GM12878 (cell line): Measurements from ENCODE around the gene OLFM1. TPM values are rescaled to one million over a fixed set of nuclear protein-coding genes. Genes with fewer than 3 reads are reported as not detected.

ENCODE experiments used
- ATAC-seq: fragments of 200-7000 bp; cut with Tn5 transposase; 3 replicates; pipeline ENCODE4 v1.9.1; 2020; ENCODE audit warnings: mild to moderate bottlenecking, moderate library complexity
- BruUV-seq: library from RNA; stranded (reverse); fragments of 400-500 nt; replicated peaks from 2 replicates; lab custom pipeline; 2021; lab: Mats Ljungman, UMichigan
- CTCF ChIA-PET: fragments of 300-600 bp; sonication (Branson Sonifier 250); formaldehyde crosslinking; extraction: SDS; loops from one replicate; lab custom pipeline; 2021; ENCODE audit warnings: inconsistent platforms; lab: Yijun Ruan, JAX
- POLR2A ChIA-PET: fragments of 350-600 bp; formaldehyde crosslinking; extraction: SDS; loops from one replicate; lab custom pipeline; 2021; ENCODE audit warnings: inconsistent platforms; lab: Charles Lee
- RAD21 ChIA-PET: fragments of 300-600 bp; sonication (Branson Sonifier 250); formaldehyde crosslinking; loops from one replicate; lab custom pipeline; 2023; ENCODE audit warnings: antibody characterized with exemption; ENCODE audit not compliant: unreplicated experiment; lab: Charles Lee
- SMC1A ChIA-PET: fragments of 300-600 bp; sonication (Branson Sonifier 250); formaldehyde crosslinking; loops from one replicate; lab custom pipeline; 2023; ENCODE audit not compliant: unreplicated experiment, uncharacterized antibody; lab: Charles Lee
- DNase-seq: peaks from one replicate; pipeline ENCODE4 v3.0.0-alpha.2; 2011; ENCODE audit warnings: low read depth, low spot score
- FAIRE-seq: peaks from 3 replicates; lab custom pipeline; 2011; peaks lifted over from hg19 to GRCh38; lab: Jason Lieb, UNC
- H2AFZ ChIP-seq: 2 replicates; pipeline ENCODE4 v1.6.0; 2011; ENCODE audit warnings: low read depth, low read length, control low read depth; ENCODE audit not compliant: control insufficient read depth
- H3K27ac ChIP-seq: 2 replicates; pipeline ENCODE4 v1.5.1; 2011; ENCODE audit warnings: control low read depth; ENCODE audit not compliant: control insufficient read depth, insufficient read depth
- H3K27me3 ChIP-seq, 2 experiments: replicated peaks in 1 of 2; 2 replicates each; pipeline versions ENCODE4 v1.6.0 to v1.6.1; 2011; ENCODE audit warnings: low read length in 1 of 2; ENCODE audit not compliant: control insufficient read depth in 2 of 2, insufficient read depth in 2 of 2
- H3K36me3 ChIP-seq, 2 experiments: 2 replicates each; pipeline ENCODE4 v1.5.1; 2011; ENCODE audit warnings: low read length in 1 of 2; ENCODE audit not compliant: control insufficient read depth in 2 of 2, insufficient read depth in 2 of 2
- H3K4me1 ChIP-seq: 2 replicates; pipeline ENCODE4 v1.6.1; 2011; ENCODE audit warnings: mild to moderate bottlenecking, low read length, moderate library complexity, mixed read lengths; ENCODE audit not compliant: control insufficient read depth, insufficient read depth
- H3K4me2 ChIP-seq: 2 replicates; pipeline ENCODE4 v1.6.0; 2011; ENCODE audit warnings: control low read depth; ENCODE audit not compliant: control insufficient read depth, insufficient read depth
- H3K4me3 ChIP-seq: fragments of 200-600 bp; sonication (generic); 2 replicates; pipeline ENCODE4 v1.5.1; 2016
- H3K79me2 ChIP-seq: 2 replicates; pipeline ENCODE4 v1.6.0; 2011; ENCODE audit warnings: low read length; ENCODE audit not compliant: control insufficient read depth, insufficient read depth
- H3K9ac ChIP-seq: 2 replicates; pipeline ENCODE4 v1.8.0; 2011; ENCODE audit warnings: low read length, control low read depth, mixed read lengths; ENCODE audit not compliant: control insufficient read depth, insufficient read depth
- H3K9me3 ChIP-seq: replicated peaks from 3 replicates; pipeline ENCODE4 v1.5.1; 2011; ENCODE audit warnings: mild to moderate bottlenecking, low read length; ENCODE audit not compliant: control insufficient read depth, insufficient read depth
- H4K20me1 ChIP-seq: 2 replicates; pipeline ENCODE4 v1.6.0; 2011; ENCODE audit not compliant: control insufficient read depth, insufficient read depth
- ASH2L ChIP-seq: fragments of 300-600, 200-600 bp; sonication (generic); IDR thresholded peaks from 2 replicates; pipeline ENCODE4 v1.6.1; 2017; ENCODE audit warnings: low read depth, mild to moderate bottlenecking, borderline replicate concordance
- CEBPZ ChIP-seq: fragments of 150-350 bp; IDR thresholded peaks from 2 replicates; pipeline ENCODE4 v1.6.1; 2016; ENCODE audit warnings: low read depth, low read length
- CHD1 ChIP-seq: IDR thresholded peaks from 2 replicates; pipeline ENCODE4 v1.6.1; 2012; ENCODE audit warnings: low read depth, low read length, improper control_type of control experiment
- CUX1 ChIP-seq: IDR thresholded peaks from 2 replicates; pipeline ENCODE4 v1.6.1; 2012; ENCODE audit warnings: improper control_type of control experiment, low read depth, low read length; ENCODE audit not compliant: insufficient replicate concordance
- MAX ChIP-seq: IDR thresholded peaks from 2 replicates; pipeline ENCODE4 v1.6.1; 2012; ENCODE audit warnings: low read depth, low read length, improper control_type of control experiment
- NR2C1 ChIP-seq: fragments of 450-650 bp; IDR thresholded peaks from 2 replicates; pipeline ENCODE4 v1.6.1; 2017; ENCODE audit warnings: antibody characterized with exemption, mild to moderate bottlenecking, moderate library complexity
- NRF1 ChIP-seq: conservative IDR thresholded peaks from 2 replicates; pipeline ENCODE4 v1.6.1; 2011; ENCODE audit warnings: mild to moderate bottlenecking, low read depth, low read length, improper control_type of control experiment
- POU2F2 ChIP-seq: IDR thresholded peaks from 3 replicates; pipeline ENCODE4 v1.6.1; 2011; ENCODE audit warnings: low read depth, mild to moderate bottlenecking, low read length, borderline replicate concordance
- RUNX3 ChIP-seq: IDR thresholded peaks from 2 replicates; pipeline ENCODE4 v1.6.1; 2012; ENCODE audit warnings: low read length, inconsistent platforms
- STAT3 ChIP-seq: IDR thresholded peaks from 2 replicates; pipeline ENCODE4 v1.6.1; 2011; ENCODE audit warnings: low read depth, low read length, improper control_type of control experiment
- USF2 ChIP-seq: IDR thresholded peaks from 2 replicates; pipeline ENCODE4 v1.6.1; 2011; ENCODE audit warnings: low read depth, low read length, improper control_type of control experiment, borderline replicate concordance
- ZNF207 ChIP-seq: fragments of 450-650 bp; IDR thresholded peaks from 2 replicates; pipeline ENCODE4 v1.6.1; 2014; ENCODE audit warnings: antibody characterized with exemption, mild to moderate bottlenecking, borderline replicate concordance
- ZNF217 ChIP-seq: fragments of 450-650 bp; IDR thresholded peaks from 2 replicates; pipeline ENCODE4 v1.6.1; 2017; ENCODE audit warnings: antibody characterized with exemption, mild to moderate bottlenecking
- WGBS: methylation state at CpG from one replicate; pipeline ENCODE4 v1.1.6; 2016; ENCODE audit warnings: low lambda C conversion rate; ENCODE audit not compliant: insufficient replicate concordance, insufficient coverage; ENCODE audit errors: missing lambda C conversion rate; 5-methylcytosine and 5-hydroxymethylcytosine counted together
- in situ Hi-C: fragments of 300-500 bp; cut with MboI; formaldehyde crosslinking; loops from 9 replicates; pipeline ENCODE4 v1.14.3; 2018; ENCODE audit warnings: mixed read lengths
- intact Hi-C: fragments of 100-400 bp; cut with micrococcal nuclease; formaldehyde crosslinking; loops from one replicate; pipeline ENCODE4 v1.14.2; 2022; ENCODE audit not compliant: unreplicated experiment
- polyA plus RNA-seq, 11 experiments: library from polyadenylated mRNA; depleted of rRNA in 4 of 11; unstranded in 6 of 11; stranded (reverse) in 5 of 11; fragments of >200 nt; fragmentation: Nextera tagmentation in 4 of 11; fragmentation: Illumina TruSeq in 1 of 11; extraction: Ambion mirVana in 4 of 11; extraction: Trizol in 1 of 11; gene quantifications; 1 replicate in 1 of 11; 2 replicates in 10 of 11; pipeline versions ENCODE4 v1.2.1 to v1.2.3, GENCODE V29; 2011 to 2016; ENCODE audit warnings: inconsistent platforms in 2 of 11, missing spikeins in 2 of 11, low read depth in 1 of 11
- total RNA-seq, 4 experiments: library from RNA; depleted of rRNA in 3 of 4; stranded (reverse); fragments of >200 nt in 3 of 4; fragmentation: Illumina TruSeq in 1 of 4; extraction: Trizol in 1 of 4; gene quantifications; 2 replicates each; pipeline versions ENCODE4 v1.2.1 to v1.2.3, GENCODE V29; 2013 to 2021

OLFM1 gene
- total and polyA plus RNA-seq, 10 of the 15 experiments (the other 5 are each of a cell fraction or from before 2014, with no cell fraction given), result not detected

DNA sequence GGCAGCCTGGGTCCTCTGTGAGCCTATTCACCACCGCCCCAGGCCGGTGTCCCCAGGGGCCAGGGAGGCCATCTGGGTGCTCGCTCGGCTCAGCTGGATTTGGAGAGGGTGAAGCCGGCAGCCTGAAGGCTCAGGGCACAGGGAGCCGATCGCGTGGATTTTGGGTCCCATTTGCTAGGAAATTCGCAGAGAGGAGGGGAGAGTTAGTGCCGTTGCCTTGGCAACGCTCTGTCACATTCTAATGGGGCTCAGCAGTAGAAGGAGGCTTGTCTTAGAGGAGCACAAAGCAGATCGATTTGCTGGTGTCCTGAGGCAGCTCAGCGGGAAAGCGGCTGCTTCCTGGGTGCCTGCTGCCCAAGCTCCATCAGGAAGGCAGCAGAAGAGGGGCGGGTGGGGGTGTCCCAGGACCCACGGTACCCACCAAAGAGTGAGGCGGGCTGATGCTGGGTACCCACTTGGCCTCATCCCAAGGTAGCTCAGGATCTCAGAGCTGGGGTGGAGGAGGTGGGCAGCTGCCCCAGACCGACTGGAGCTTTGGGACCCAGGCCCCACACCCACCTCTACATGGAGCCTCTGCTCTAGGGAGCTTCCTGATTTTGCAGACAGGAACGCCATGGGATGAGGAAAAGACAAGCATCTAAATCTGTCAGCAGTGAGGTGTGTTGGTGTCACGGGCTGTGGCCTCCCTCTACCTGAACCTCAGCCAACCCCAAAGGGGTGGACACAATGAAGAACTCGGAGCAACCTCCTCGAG, 17.1 kb upstream of the OLFM1 start:
- H3K4me1 ChIP-seq, result no peaks in the 10 kb centered on the region
- H3K27ac ChIP-seq, result no peak overlapping the region
- in situ Hi-C loops, result no loop called here
- FAIRE-seq, result no peak
- no TSS peak for BruUV-seq
- no peak overlapping the region for H3K9ac ChIP-seq
- WGBS, result 24% methylated on average over 22 of the region's 22 CpGs
- H3K4me3 ChIP-seq, result no peak overlapping the region
- H3K9me3 ChIP-seq, result no peaks in the 10 kb centered on the region
- no peak for DNase-seq
- CTCF ChIA-PET, result no interaction called here
- POLR2A ChIA-PET, result no interaction called here
- RAD21 ChIA-PET, result no interaction called here
- H3K36me3 ChIP-seq, result no peaks in the 10 kb centered on the region
- no peaks in the 10 kb centered on the region; a peak in 2 of 4 replicates for H3K27me3 ChIP-seq
- intact Hi-C loops, result no loop called here
- H2AFZ ChIP-seq, result no peak overlapping the region
- H3K4me2 ChIP-seq, result no peak overlapping the region
- no peaks in the 10 kb centered on the region for H4K20me1 ChIP-seq
- TF ChIP-seq MAX, result no peak
- TF ChIP-seq CEBPZ, result no peak
- no peak for TF ChIP-seq RUNX3
- no peak for TF ChIP-seq CUX1
- no peak for TF ChIP-seq NR2C1
- TF ChIP-seq ZNF207, result no peak
- TF ChIP-seq ASH2L, result no peak
- TF ChIP-seq STAT3, result no peak
- no peak for TF ChIP-seq USF2
- no peak for TF ChIP-seq ZNF217
- TF ChIP-seq NRF1, result no peak
- no peak for TF ChIP-seq CHD1
- no peak for TF ChIP-seq POU2F2
- SMC1A ChIA-PET, result no interaction called here
- ATAC-seq, result no peak
- no peaks in the 10 kb centered on the region for H3K79me2 ChIP-seq
